Stimulated activated CD8-positive, alpha-beta memory T cell treated with anti-CD3 and anti-CD28 coated beads, Interleukin-7, amount 100 ng/mL, for 1 hour (primary cell): ENCODE measurements around the gene WIPI1.
"Not testable (repeated sequence)": the region's sequence is repeated elsewhere in the genome, so short reads cannot be mapped to it uniquely, and the experiment has no call there.

Experiments used
- DNase-seq, 2 donors: peaks; one replicate each; pipeline ENCODE4 v3.0.0-alpha.2; 2020; ENCODE audit warnings: low read depth in 2 of 2

The WIPI1 gene, protein sequence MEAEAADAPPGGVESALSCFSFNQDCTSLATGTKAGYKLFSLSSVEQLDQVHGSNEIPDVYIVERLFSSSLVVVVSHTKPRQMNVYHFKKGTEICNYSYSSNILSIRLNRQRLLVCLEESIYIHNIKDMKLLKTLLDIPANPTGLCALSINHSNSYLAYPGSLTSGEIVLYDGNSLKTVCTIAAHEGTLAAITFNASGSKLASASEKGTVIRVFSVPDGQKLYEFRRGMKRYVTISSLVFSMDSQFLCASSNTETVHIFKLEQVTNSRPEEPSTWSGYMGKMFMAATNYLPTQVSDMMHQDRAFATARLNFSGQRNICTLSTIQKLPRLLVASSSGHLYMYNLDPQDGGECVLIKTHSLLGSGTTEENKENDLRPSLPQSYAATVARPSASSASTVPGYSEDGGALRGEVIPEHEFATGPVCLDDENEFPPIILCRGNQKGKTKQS

GRCh38 chr17:68457168-68457538, at the start of gene WIPI1:
TSS of gene WIPI1 (minus strand) at chr17:68457496. CDS start at chr17:68457421, 75 bp downstream.
- DNase-seq: peak in 1 of 2 donors; percentile 27

DNA sequence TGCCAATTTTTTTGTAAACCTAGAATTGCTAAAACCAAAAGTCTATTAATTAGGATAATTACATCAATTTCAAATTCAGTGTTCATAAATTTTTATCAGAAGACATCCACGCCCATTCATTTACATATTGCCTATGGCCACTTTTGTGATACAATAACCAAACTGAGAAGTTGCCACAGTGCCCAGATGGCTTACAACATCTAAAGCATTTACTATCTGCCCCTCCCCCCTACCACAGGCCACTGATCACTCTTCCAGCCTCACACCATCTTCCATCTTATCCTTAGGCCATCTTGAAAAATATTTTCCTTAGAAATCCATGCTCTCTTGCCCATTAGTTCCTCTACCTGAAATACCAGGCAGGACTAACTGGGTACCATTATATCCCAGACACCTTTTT, 48.7 kb upstream of the WIPI1 start:
- no peak for DNase-seq

GRCh38 chr17:68501074-68501473, 43.8 kb upstream of the WIPI1 start:
- no peak for DNase-seq

DNA sequence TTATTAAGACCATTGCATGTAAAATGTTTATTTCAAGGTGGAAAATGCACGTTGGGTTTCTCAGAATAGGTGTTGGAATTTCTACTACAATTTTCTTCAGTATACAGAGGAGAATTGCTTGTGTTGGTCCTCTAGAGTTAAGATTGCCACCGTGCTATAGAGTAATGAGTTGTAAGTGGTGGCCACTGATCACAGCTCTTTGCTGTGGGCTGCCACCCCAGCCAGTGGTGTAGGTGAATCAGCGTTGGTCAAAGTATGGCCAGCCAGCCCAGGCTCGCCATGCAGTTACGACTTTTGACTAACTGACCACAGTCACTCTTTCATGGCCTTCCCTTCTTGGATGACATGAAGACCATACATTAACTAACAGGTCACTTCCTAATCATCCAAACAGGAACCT, 42.3 kb upstream of the WIPI1 start:
- no peak for DNase-seq

- DNase-seq: no peak
Observed at GRCh38 chr17:68498479-68499326, 41.4 kb upstream of the WIPI1 start.

GRCh38 chr17:68497885-68498319, 40.6 kb upstream of the WIPI1 start:
- no peak for DNase-seq

DNA sequence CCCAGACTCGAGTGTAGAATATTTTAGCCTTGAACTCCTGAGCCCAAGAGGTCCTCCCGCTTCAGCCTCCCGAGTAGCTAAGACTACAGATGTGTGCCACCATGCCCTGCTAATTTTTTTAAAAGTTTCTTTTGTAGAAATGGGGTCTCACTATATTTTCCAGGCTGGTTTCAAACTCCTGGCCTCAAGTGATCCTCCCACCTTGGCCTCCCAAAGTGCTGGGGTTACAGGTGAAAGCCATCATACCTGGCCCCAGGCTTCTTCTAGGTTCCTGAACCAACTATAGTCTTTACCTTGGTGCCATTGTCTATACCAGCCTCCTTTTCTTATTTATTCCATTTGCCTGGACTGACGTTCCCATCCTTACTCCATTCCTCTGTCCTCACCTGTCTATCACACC, 37.8 kb upstream of the WIPI1 start:
- DNase-seq: no peak

DNA sequence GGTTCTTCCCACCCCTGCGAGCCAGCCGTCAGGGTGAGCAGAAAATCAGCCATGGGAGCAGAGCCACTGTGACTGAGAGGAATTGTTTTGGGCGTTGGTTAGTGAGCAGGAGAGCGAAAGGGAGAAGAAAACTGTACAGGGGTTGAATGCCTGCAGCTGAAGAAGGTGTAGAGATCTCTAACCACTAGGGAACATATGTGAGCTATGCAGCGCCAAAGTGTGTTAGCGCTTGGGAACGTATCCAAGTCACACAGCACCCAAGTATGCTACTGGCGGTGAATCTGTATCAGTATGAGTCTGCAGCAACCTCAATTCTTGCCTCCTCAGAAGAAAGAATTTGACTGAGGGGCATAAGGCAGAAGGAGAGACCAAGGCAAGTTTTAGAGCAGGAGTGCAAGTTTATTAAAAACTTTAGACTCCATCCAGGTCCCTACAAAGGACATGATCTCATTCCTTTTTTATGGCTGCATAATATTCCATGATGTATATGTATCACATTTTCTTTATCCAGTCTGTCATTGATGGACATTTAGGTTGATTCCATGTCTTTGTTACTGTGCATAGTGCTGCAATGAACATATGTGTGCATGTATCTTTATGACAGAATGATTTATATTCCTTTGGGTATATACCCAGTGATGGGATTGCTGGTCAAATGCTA, 35.2 kb upstream of the WIPI1 start:
- DNase-seq: not testable (repeated sequence)

DNA sequence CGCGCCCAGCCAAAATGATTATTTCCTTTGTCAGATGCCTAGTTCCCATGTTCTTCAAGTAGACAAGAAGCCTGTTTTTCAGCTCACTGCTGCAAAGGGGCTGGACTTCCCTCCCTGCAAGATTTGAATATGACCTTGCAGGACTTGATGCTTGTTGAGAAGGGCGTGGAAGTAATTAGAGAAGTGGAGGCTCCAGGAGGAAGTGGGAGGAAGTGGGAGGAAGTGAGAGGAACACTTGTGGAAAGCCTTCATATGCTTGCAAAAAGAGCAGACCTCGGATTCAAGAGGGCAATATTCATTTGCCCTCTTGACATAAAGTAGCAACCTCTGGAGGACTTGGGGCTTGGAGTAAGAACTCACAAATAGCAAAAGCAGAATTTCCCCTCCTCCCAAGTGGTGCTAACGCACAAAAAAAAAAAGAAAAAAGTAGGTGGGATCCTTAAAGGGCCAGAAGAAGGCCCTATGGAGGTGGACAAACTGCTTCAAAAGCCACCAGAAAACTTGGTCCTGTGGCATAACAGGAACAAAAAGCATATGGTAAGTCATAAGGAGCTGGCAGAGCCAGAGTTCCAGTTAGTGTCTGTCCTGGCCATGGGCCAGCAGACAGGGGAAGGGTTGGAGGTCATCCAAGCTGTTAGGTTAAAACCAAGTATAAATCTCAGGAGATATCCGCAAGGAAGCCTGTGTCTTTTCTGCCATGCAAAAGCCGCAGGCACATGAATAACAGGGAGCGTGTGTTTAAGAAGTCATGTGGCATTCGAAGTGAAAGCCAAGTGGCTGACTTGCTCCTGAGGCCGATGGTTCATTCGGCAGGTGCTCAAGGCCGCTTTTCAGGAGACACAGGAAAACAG, 34.3 kb upstream of the WIPI1 start:
- DNase-seq: no peak

DNA sequence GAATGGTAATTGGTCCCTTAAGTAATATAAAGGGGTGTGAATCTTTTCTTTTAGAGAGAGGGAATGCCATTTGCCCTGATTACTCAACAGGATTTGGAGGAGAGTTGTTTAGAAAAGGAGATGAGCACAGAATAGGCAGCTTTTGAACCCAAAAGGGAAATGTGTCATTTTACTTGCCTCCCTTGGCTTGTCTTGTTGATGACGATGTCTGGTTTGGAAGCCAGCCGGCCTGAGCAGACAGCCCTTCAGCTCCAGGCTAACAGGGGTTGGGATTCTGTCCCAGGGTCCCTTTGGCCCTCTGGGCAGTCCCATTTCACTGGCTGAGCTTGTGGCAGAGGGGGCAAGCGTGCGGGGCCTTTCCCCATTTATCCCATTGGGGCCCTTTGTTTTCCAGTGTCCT, 32.6 kb upstream of the WIPI1 start:
- DNase-seq: no peak

- no peak for DNase-seq
Observed at GRCh38 chr17:68484458-68484857, 27.2 kb upstream of the WIPI1 start.

DNA sequence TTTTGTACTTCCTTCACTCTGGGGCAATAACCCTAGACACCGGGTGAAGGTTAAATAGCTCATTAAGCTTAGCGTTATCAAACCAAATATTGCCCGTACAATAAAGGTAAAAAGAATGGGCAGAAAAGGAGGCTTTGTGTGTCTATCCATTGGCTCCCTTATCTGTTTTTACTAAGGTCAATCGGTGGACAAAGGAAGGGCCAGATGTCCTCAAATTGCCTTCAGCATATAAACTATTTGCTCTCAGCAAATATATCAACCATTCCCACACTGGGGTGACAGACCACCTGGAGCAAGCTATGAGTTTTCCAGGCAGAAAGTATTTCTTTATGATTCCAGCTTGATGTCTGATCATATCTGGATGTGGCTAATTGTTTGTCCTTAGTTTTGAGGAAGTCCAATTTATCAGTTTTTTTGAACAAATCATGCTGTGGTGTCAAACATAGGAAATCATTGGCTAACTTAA, 25.3 kb upstream of the WIPI1 start:
- no peak for DNase-seq

- no peak for DNase-seq
Observed at GRCh38 chr17:68480885-68481284, 23.6 kb upstream of the WIPI1 start.

DNA sequence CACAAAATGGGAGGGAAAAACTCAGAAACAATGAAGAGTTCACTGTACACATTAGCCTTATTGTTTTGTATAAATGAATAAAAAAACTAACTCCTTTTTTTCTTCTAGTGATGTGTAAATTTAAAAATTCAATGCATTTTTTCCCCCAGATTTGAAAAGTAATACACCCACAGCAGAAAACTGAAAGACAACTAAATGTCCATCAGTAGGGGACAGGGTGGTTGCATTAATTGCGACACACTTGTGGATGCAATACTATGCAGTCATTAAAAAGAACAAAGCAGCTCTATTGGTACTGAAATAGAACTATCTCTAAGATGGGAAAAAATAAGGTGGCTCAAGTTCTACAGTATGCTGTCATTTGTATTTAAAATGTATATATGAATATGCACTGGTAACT, 13.7 kb upstream of the WIPI1 start:
- DNase-seq: no peak

GRCh38 chr17:68468788-68469187, 11.5 kb upstream of the WIPI1 start:
- DNase-seq: no peak

DNA sequence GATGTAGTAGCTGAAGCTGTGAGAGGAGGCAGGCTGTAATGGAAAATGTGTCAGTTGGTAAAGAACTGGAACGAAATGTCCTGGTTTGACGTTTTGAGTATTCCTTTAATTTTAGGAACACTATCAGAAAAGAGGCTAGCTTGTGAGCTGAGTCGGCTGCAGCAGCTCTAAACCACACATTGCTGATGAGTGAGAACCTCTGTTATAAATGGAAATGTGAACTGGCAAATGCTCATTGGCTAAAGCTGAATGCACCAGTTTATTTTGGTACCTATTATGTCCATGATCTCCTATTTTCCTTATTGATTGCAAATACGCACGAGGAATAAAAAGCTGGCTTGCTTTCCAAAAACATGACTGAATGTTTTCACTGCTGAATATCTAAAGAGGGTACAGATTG, 11.0 kb upstream of the WIPI1 start:
- no peak for DNase-seq

GRCh38 chr17:68463211-68464019, 6.1 kb upstream of the WIPI1 start:
- DNase-seq: no peak

GRCh38 chr17:68462381-68463210, 5.3 kb upstream of the WIPI1 start:
- peak; percentile 29 to 39 for DNase-seq

- no peak for DNase-seq
Observed at GRCh38 chr17:68461589-68461988, 4.3 kb upstream of the WIPI1 start.
